ENCODE measurements around the gene SLC25A22. TPM values are rescaled to one million over a fixed set of nuclear protein-coding genes. Genes with fewer than 3 reads are reported as not detected.

Gene SLC25A22
- total and polyA plus RNA-seq, 10 of the 15 experiments (the other 5 are each of a cell fraction or from before 2014, with no cell fraction given), result 0.27 to 27.0 (median 8.2) TPM

- TF ChIP-seq ZBTB4 (CRISPR knock-in tag; IDR thresholded peaks at IDR 0.05) (no peak), SREBF1 (IDR thresholded peaks at IDR 0.05; ENCODE audit: low read length) (no peak), SMARCA5 (IDR thresholded peaks at IDR 0.05) (no peak), CHD2 (IDR thresholded peaks at IDR 0.05; ENCODE audit: borderline replicate concordance, low read depth, low read length) (no peak), RELB (IDR thresholded peaks at IDR 0.05; ENCODE audit: low read depth) (no peak), NBN (IDR thresholded peaks at IDR 0.05) (no peak), PKNOX1 (IDR thresholded peaks at IDR 0.05) (no peak), E2F4 (IDR thresholded peaks at IDR 0.05; ENCODE audit: low read depth, low read length) (no peak), FOXK2 (IDR thresholded peaks at IDR 0.05) (no peak), SPI1 (IDR thresholded peaks at IDR 0.05; ENCODE audit: borderline replicate concordance, insufficient read depth, low read depth, low read length) (no peak), PAX5 (IDR thresholded peaks at IDR 0.05; ENCODE audit: borderline replicate concordance, low read depth, low read length) (peak; percentile 9; the same call in 1 of the 2 replicates), ZBTB33 (IDR thresholded peaks at IDR 0.05) (no peak), ZBED1 (IDR thresholded peaks at IDR 0.05; ENCODE audit: borderline replicate concordance) (no peak), EGR1 (IDR thresholded peaks at IDR 0.05; ENCODE audit: borderline replicate concordance in 1 of 2, low read depth in 2 of 2, low read length in 2 of 2) (peak in 1 of 2 experiments; percentile 82; a peak in 2 of 3 replicates), SUZ12 (IDR thresholded peaks at IDR 0.05; ENCODE audit: unreplicated experiment) (no peak), NKRF (conservative IDR thresholded peaks at IDR 0.05) (peak; percentile 75)
Measured at GRCh38 chr11:777288-778255, 20.5 kb downstream of the SLC25A22 start, which contains the start of gene GATD1 (continued).
